ENCODE data around the gene TIAM2.
"Not testable (repeated sequence)": the region's sequence is repeated elsewhere in the genome, so short reads cannot be mapped to it uniquely, and the experiment has no call there.

The TIAM2 gene

GRCh38 chr6:155227046-155227445 lies 231.9 kb downstream of the TIAM2 start:
- DNase-seq (ENCODE audit: low read depth, low spot score) = no peak
- Histone ChIP-seq H3K36me3 (ENCODE audit: insufficient read depth, low read length) (no peaks in the 10 kb centered on the region), H3K9me3 (ENCODE audit: low read depth, low read length) (no peaks in the 10 kb centered on the region), H3K27ac (no peak overlapping the region), H3K9ac (ENCODE audit: insufficient read length) (no peak overlapping the region), H3K4me3 (no peak overlapping the region)
- TF ChIP-seq FOXP2 (optimal IDR thresholded peaks at IDR 0.05; ENCODE audit: control extremely low read depth, extremely low read length, insufficient read depth) = no peak
- no peak for TF ChIP-seq POLR2AphosphoS5 (IDR thresholded peaks at IDR 0.05; ENCODE audit: borderline replicate concordance, low read depth, low read length)
- TF ChIP-seq EZH2 (IDR thresholded peaks at IDR 0.05) = no peak

GRCh38 chr6:155228546-155229166 lies 233.5 kb downstream of the TIAM2 start:
- Histone ChIP-seq H3K9ac (ENCODE audit: insufficient read length) (no peak overlapping the region), H3K9me3 (ENCODE audit: low read depth, low read length) (no peaks in the 10 kb centered on the region), H3K4me3 (no peak overlapping the region), H3K36me3 (ENCODE audit: insufficient read depth, low read length) (no peaks in the 10 kb centered on the region), H3K27ac (no peak overlapping the region)
- DNase-seq (ENCODE audit: low read depth, low spot score) = no peak
- TF ChIP-seq FOXP2 (optimal IDR thresholded peaks at IDR 0.05; ENCODE audit: control extremely low read depth, extremely low read length, insufficient read depth) = no peak
- no peak for TF ChIP-seq POLR2AphosphoS5 (IDR thresholded peaks at IDR 0.05; ENCODE audit: borderline replicate concordance, low read depth, low read length)
- TF ChIP-seq EZH2 (IDR thresholded peaks at IDR 0.05) = no peak

GRCh38 chr6:155230975-155231374 lies 235.9 kb downstream of the TIAM2 start:
- not testable (repeated sequence) for H3K27ac ChIP-seq; DNase-seq (ENCODE audit: low read depth, low spot score); H3K4me3 ChIP-seq; H3K36me3 ChIP-seq (ENCODE audit: insufficient read depth, low read length); H3K9ac ChIP-seq (ENCODE audit: insufficient read length); H3K9me3 ChIP-seq (ENCODE audit: low read depth, low read length)

- no peak overlapping the region for H3K4me3 ChIP-seq
- TF ChIP-seq POLR2AphosphoS5 (IDR thresholded peaks at IDR 0.05; ENCODE audit: borderline replicate concordance, low read depth, low read length) = no peak
- no peak for TF ChIP-seq EZH2 (IDR thresholded peaks at IDR 0.05)
- TF ChIP-seq FOXP2 (optimal IDR thresholded peaks at IDR 0.05; ENCODE audit: control extremely low read depth, extremely low read length, insufficient read depth) = no peak
- no peak overlapping the region for H3K27ac ChIP-seq
- no peak overlapping the region for H3K9ac ChIP-seq (ENCODE audit: insufficient read length)
- H3K9me3 ChIP-seq (ENCODE audit: low read depth, low read length) = no peaks in the 10 kb centered on the region
- DNase-seq (ENCODE audit: low read depth, low spot score) = no peak
- no peaks in the 10 kb centered on the region for H3K36me3 ChIP-seq (ENCODE audit: insufficient read depth, low read length)
Measured at GRCh38 chr6:155232848-155233247, 237.7 kb downstream of the TIAM2 start.

GRCh38 chr6:155234167-155234566 lies 239.1 kb downstream of the TIAM2 start:
- TF ChIP-seq POLR2AphosphoS5 (IDR thresholded peaks at IDR 0.05; ENCODE audit: borderline replicate concordance, low read depth, low read length) (no peak), FOXP2 (optimal IDR thresholded peaks at IDR 0.05; ENCODE audit: control extremely low read depth, extremely low read length, insufficient read depth) (no peak), EZH2 (IDR thresholded peaks at IDR 0.05) (no peak)
- no peaks in the 10 kb centered on the region for H3K36me3 ChIP-seq (ENCODE audit: insufficient read depth, low read length)
- H3K9ac ChIP-seq (ENCODE audit: insufficient read length) = no peak overlapping the region
- no peak for DNase-seq (ENCODE audit: low read depth, low spot score)
- no peak overlapping the region for H3K4me3 ChIP-seq
- no peaks in the 10 kb centered on the region for H3K9me3 ChIP-seq (ENCODE audit: low read depth, low read length)
- H3K27ac ChIP-seq = no peak overlapping the region

GRCh38 chr6:155234687-155235086 lies 239.6 kb downstream of the TIAM2 start:
- no peaks in the 10 kb centered on the region for H3K9me3 ChIP-seq (ENCODE audit: low read depth, low read length)
- H3K4me3 ChIP-seq = no peak overlapping the region
- no peak overlapping the region for H3K9ac ChIP-seq (ENCODE audit: insufficient read length)
- TF ChIP-seq FOXP2 (optimal IDR thresholded peaks at IDR 0.05; ENCODE audit: control extremely low read depth, extremely low read length, insufficient read depth) = no peak
- TF ChIP-seq EZH2 (IDR thresholded peaks at IDR 0.05) = no peak
- no peak for TF ChIP-seq POLR2AphosphoS5 (IDR thresholded peaks at IDR 0.05; ENCODE audit: borderline replicate concordance, low read depth, low read length)
- H3K27ac ChIP-seq = no peak overlapping the region
- no peak for DNase-seq (ENCODE audit: low read depth, low spot score)
- no peaks in the 10 kb centered on the region for H3K36me3 ChIP-seq (ENCODE audit: insufficient read depth, low read length)

- H3K9ac ChIP-seq (ENCODE audit: insufficient read length) = no peak overlapping the region
- H3K9me3 ChIP-seq (ENCODE audit: low read depth, low read length) = no peaks in the 10 kb centered on the region
- no peak overlapping the region for H3K4me3 ChIP-seq
- no peak overlapping the region for H3K27ac ChIP-seq
- TF ChIP-seq FOXP2 (optimal IDR thresholded peaks at IDR 0.05; ENCODE audit: control extremely low read depth, extremely low read length, insufficient read depth) (no peak), EZH2 (IDR thresholded peaks at IDR 0.05) (no peak), POLR2AphosphoS5 (IDR thresholded peaks at IDR 0.05; ENCODE audit: borderline replicate concordance, low read depth, low read length) (no peak)
- DNase-seq (ENCODE audit: low read depth, low spot score) = no peak
- no peaks in the 10 kb centered on the region for H3K36me3 ChIP-seq (ENCODE audit: insufficient read depth, low read length)
Measured at GRCh38 chr6:155235087-155235486, 240.0 kb downstream of the TIAM2 start.

GRCh38 chr6:155237613-155238012 lies 242.5 kb downstream of the TIAM2 start:
- Histone ChIP-seq H3K9ac (ENCODE audit: insufficient read length) (no peak overlapping the region), H3K4me3 (no peak overlapping the region), H3K9me3 (ENCODE audit: low read depth, low read length) (no peaks in the 10 kb centered on the region), H3K27ac (no peak overlapping the region), H3K36me3 (ENCODE audit: insufficient read depth, low read length) (no peaks in the 10 kb centered on the region)
- DNase-seq (ENCODE audit: low read depth, low spot score) = no peak
- TF ChIP-seq FOXP2 (optimal IDR thresholded peaks at IDR 0.05; ENCODE audit: control extremely low read depth, extremely low read length, insufficient read depth) (no peak), POLR2AphosphoS5 (IDR thresholded peaks at IDR 0.05; ENCODE audit: borderline replicate concordance, low read depth, low read length) (no peak), EZH2 (IDR thresholded peaks at IDR 0.05) (no peak)

GRCh38 chr6:155240905-155241600 lies 245.9 kb downstream of the TIAM2 start:
- DNase-seq (ENCODE audit: low read depth, low spot score) = no peak
- H3K36me3 ChIP-seq (ENCODE audit: insufficient read depth, low read length) = no peaks in the 10 kb centered on the region
- H3K4me3 ChIP-seq = no peak overlapping the region
- no peaks in the 10 kb centered on the region for H3K9me3 ChIP-seq (ENCODE audit: low read depth, low read length)
- H3K9ac ChIP-seq (ENCODE audit: insufficient read length) = no peak overlapping the region
- TF ChIP-seq EZH2 (IDR thresholded peaks at IDR 0.05) (no peak), POLR2AphosphoS5 (IDR thresholded peaks at IDR 0.05; ENCODE audit: borderline replicate concordance, low read depth, low read length) (no peak), FOXP2 (optimal IDR thresholded peaks at IDR 0.05; ENCODE audit: control extremely low read depth, extremely low read length, insufficient read depth) (no peak)
- H3K27ac ChIP-seq = no peak overlapping the region
